Raji (cell line): ENCODE measurements around the gene ZC3H12A.
A peak's percentile ranks its signal among the peaks of the same experiment; 100 is the strongest.

Experiments
- POLR2A ChIP-seq: IDR thresholded peaks from 2 replicates; pipeline ENCODE4 v1.6.1; 2011; ENCODE audit warnings: low read depth, low read length, control low read depth; ENCODE audit not compliant: insufficient read depth

The ZC3H12A gene

GRCh38 chr1:37472994-37473393, 1.4 kb upstream of the ZC3H12A start:
- no peak for TF ChIP-seq POLR2A

DNA sequence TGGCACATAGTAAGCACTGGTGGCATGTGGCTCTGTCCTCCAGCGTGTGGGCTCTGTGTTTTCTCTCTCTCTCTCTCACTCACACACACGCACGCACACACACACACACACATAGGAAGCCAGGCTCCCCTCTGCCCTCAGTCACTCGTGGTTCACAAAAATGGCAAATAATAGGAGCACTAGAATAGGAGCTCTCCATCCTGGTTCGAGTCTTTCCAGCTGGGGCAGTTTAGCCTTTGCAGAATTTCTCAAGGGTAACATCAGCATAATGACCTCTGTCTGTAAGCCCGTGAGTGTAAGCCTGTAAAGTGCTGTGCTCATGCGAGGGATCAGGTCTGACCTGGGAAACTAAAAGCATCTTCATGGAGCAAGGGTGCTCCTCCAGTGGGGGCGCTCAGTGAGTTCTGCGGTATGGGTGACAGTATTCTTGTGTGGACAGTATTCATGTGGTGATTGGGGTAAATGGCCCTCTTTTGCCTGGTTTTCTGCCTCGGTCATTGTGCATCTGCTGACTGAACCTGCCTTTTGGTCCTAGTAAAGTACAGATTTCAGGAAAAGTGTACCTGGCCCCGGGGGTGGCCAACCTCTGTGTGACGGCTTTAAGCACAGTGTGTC, 842 bp upstream of the ZC3H12A start:
- no peak for TF ChIP-seq POLR2A

GRCh38 chr1:37474697-37475379, 458 bp downstream of the ZC3H12A start:
- 0 out of 2 replicates have a peak, but pooled peaks have one; percentile 7 for TF ChIP-seq POLR2A

DNA sequence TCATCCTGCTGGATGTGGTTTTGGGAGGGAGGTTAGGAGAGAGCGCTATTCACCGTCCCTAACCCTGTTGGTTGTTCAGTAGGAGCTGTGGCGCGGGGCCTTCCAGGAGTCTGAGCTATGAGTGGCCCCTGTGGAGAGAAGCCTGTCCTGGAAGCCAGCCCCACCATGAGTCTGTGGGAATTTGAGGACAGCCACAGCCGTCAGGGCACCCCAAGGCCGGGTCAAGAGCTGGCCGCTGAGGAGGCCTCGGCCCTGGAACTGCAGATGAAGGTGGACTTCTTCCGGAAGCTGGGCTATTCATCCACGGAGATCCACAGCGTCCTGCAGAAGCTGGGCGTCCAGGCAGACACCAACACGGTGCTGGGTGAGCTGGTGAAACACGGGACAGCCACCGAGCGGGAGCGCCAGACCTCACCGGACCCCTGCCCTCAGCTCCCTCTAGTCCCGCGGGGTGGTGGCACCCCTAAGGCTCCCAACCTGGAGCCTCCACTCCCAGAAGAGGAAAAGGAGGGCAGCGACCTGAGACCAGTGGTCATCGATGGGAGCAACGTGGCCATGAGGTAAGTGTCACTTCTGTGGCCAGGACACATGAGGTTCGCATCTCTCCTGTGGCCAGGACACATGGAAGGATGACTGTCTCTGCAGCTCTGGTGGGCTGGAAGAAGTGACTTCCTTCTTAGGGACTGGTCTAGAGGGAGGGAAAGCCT, 1.2 kb downstream of the ZC3H12A start:
- TF ChIP-seq POLR2A: no peak

- no peak for TF ChIP-seq POLR2A
Observed at GRCh38 chr1:37476087-37476452, 1.7 kb downstream of the ZC3H12A start.

GRCh38 chr1:37476460-37477197, 2.2 kb downstream of the ZC3H12A start:
- TF ChIP-seq POLR2A: no peak

GRCh38 chr1:37477198-37477931, 3.0 kb downstream of the ZC3H12A start:
- peak; percentile 56; the same call in 1 of the 2 replicates for TF ChIP-seq POLR2A

DNA sequence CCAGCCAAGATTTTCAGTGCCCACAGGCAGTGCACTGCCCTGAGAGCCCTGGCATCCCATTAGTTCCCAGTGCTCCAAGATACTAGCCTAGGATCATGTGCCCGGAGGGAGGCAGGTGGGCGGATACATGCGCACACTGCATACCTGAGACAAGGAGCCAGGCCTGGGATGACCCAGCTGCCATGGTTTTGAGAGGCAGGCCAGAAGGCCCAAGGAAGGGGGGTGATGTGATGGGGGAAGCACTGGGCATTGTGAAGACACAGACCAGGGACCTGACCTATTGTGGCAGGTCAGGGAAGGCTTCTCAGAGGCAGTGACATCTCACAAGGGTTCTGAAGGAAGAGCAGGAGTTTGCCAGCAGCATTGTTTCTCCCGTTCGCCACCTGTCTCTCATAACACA, 3.6 kb downstream of the ZC3H12A start:
- no peak for TF ChIP-seq POLR2A

- no peak for TF ChIP-seq POLR2A
Observed at GRCh38 chr1:37478451-37478881, 4.1 kb downstream of the ZC3H12A start.

DNA sequence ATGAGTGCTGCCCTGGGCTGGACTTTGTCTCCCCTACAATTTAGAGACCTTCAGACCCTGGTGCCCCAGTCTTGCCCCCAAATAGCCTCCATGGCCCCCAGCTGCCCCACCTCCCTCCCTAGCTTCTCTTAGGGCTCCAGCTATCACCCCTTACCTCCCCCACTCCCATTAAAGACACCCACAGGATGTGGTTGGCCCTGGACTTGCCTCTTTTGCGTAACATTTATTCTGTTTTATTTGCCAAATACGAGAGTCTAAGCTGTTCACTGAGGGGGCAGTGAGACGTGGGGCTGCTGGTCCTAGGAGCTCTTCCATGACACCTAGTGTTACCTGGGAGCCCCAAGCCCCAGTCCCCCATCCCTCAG, 4.5 kb downstream of the ZC3H12A start:
- no peak for TF ChIP-seq POLR2A

DNA sequence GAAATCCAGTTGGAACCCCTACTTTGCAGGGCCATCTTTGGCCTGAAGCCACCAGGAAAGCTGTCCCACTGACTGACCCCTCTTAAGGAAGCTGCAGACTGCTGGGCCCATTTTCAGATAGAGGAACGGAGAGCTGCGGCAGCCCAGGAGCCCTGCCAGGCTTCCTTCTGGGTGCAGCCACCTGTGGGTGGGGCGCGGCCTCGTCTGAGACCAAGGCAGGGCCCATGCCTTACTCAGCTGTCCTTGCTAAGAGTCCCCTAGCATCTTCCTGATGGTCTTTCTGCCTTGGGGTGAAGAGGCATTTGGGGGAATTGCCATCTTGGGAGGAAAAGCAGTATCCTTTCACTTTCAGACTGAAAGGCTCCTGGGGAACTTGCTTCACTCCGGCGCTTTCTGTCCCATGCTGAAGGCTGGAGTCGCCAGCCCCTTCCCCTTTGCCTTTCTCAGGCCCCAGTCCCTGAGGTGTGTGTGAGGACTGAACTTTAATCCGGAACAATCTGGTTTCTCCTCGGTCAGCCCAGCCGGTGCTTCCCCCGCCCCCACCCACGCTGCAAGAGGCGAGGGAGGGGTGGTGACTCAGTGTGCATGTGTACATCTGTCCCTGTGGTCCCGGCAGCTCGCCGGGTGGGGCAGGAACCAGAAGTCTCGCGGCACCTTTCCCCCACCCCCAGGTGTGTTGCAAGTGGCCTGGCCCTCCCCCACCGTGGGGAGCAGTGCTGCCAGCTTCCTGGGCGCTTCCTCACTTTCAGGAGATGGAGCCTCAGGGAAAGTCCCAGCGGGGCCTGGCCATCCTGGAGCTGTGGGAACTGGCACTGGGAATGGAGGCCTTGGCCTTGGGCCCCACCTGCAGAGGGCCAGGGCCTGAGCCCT, 5.1 kb downstream of the ZC3H12A start:
- TF ChIP-seq POLR2A: no peak

- TF ChIP-seq POLR2A: no peak
Observed at GRCh38 chr1:37480125-37480466, 5.7 kb downstream of the ZC3H12A start.

- TF ChIP-seq POLR2A: no peak
Observed at GRCh38 chr1:37480581-37481288, 6.4 kb downstream of the ZC3H12A start.
